Activated CD4-positive, alpha-beta memory T cell treated with anti-CD3 and anti-CD28 coated beads, Interleukin-2, amount 10 ng/mL, durations not matched to agents 7 days and 5 days (primary cell): ENCODE results near the gene IRF2BPL. TPM values are rescaled to one million over a fixed set of nuclear protein-coding genes. Genes with fewer than 3 reads are reported as not detected.

Experiments used
- CTCF ChIA-PET: fragments of 350-600 bp; sonication (Branson Sonifier 250); formaldehyde crosslinking; loops from one replicate; lab custom pipeline; 2021; ENCODE audit warnings: antibody characterized with exemption, inconsistent platforms; lab: Charles Lee
- POLR2A ChIA-PET: fragments of 350-600 bp; sonication (Branson Sonifier 250); formaldehyde crosslinking; loops from one replicate; lab custom pipeline; 2021; ENCODE audit warnings: antibody characterized with exemption; lab: Charles Lee
- DNase-seq: peaks from one replicate; pipeline ENCODE4 v3.0.0-alpha.2; 2020
- H3K27ac Mint-ChIP-seq: one replicate; pipeline ENCODE4 v1.8.0; 2021; ENCODE audit warnings: mild to moderate bottlenecking, mixed read lengths
- H3K27me3 Mint-ChIP-seq: one replicate; pipeline ENCODE4 v1.8.0; 2021; ENCODE audit warnings: mixed read lengths
- H3K36me3 Mint-ChIP-seq: one replicate; pipeline ENCODE4 v1.8.0; 2021; ENCODE audit warnings: low read depth, mixed read lengths
- H3K4me1 Mint-ChIP-seq: one replicate; pipeline ENCODE4 v1.8.0; 2021; ENCODE audit warnings: mixed read lengths
- H3K4me3 Mint-ChIP-seq: one replicate; pipeline ENCODE4 v1.8.0; 2021; ENCODE audit warnings: mild to moderate bottlenecking, mixed read lengths
- H3K9me3 Mint-ChIP-seq: one replicate; pipeline ENCODE4 v1.8.0; 2021; ENCODE audit warnings: mixed read lengths
- total RNA-seq, 2 experiments: library from RNA; stranded (reverse); gene quantifications; one replicate each; pipeline ENCODE4 v1.2.3, GENCODE V29; 2021

Gene IRF2BPL
- total RNA-seq, 2 experiments from 2014 or later = 39.0 to 39.3 TPM

DNA sequence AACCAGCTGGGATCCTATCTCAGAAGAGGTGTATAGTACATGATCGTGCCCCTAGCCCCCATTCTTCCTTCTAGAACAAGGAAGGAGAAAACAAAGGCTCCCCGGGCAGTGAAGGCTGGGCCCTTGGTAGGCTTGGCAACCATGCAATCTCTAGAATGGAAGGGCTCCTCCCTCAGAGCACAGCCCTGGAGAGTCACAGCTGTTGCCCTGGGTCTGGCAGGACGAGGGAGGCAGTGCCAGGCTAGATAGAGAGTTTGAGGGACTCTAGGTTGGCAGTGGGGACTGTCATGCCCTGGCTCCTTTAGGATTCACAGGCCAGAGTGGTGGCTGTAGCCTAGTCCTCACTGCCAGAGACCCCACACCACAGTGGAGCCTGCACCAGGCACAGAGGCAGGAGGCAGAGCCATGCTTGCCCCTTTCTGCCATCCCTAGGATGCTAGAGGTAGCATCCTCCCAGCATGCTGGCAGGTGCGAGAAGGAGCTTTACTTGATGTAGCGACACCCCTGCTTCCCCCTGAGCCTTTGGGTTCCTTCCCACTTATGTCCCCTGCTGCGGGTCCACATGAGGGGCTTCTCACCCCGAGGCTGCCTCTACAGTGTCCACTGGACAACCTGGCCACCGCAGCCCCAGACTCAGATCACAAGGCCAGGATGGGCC lies 36.1 kb upstream of the IRF2BPL start:
- Mint-ChIP-seq H3K4me1 (peaks cover 3% of the 10 kb centered on the region), H3K9me3 (no peaks in the 10 kb centered on the region), H3K27me3 (peaks cover 12% of the 10 kb centered on the region), H3K4me3 (no peak overlapping the region), H3K36me3 (no peaks in the 10 kb centered on the region), H3K27ac (no peak overlapping the region)
- DNase-seq = no peak
- ChIA-PET CTCF (interaction anchor here (1.1 to 18.6 kb wide), 6 partner anchors 103 to 190 kb away, joined by 3 to 436 read pairs (median 4); no protein-coding TSS in a partner anchor), POLR2A (interaction anchor here (1.2 to 2.1 kb wide), 2 partner anchors 24 to 37 kb away, joined by 3 to 14 read pairs; no protein-coding TSS in a partner anchor)

DNA sequence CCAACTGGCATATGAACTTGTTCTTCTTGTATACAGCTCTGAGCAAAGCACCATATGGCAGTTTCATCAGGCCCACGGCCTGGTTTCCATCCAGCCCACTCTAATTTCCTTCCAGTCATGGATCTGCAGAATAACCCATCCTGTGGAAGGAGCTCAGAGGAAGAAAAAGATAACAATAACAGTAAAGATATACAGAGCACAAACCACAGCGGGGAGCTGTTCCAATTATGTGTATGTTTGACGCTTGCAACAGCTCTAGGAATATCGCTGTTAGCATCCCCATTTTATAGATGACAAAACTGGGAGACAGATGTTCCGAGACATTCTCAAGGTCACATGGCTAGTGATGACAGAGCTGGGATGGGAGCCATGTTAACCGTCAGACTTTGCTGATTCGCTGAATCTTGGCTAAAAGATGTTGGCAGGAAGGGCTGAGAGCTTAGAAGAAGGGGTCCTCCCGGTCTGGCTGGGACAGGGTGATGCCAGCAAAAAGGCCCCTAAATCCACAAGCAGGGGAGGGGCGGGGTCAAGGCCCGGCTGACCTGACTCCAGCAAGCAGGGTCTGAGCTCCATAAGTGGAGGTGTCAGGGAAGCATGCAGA lies 35.2 kb upstream of the IRF2BPL start:
- peaks cover 8% of the 10 kb centered on the region for H3K4me1 Mint-ChIP-seq
- no peaks in the 10 kb centered on the region for H3K36me3 Mint-ChIP-seq
- ChIA-PET POLR2A (interaction anchor here (0.9 to 2.1 kb wide), 3 partner anchors 23 to 150 kb away, joined by 3 to 14 read pairs (median 3); no protein-coding TSS in a partner anchor), CTCF (interaction anchor here (1.1 to 18.6 kb wide), 7 partner anchors 10 to 189 kb away, joined by 3 to 436 read pairs (median 5); no protein-coding TSS in a partner anchor)
- no peak overlapping the region for H3K27ac Mint-ChIP-seq
- no peak for DNase-seq
- H3K4me3 Mint-ChIP-seq = no peak overlapping the region
- peaks cover 4% of the 10 kb centered on the region for H3K27me3 Mint-ChIP-seq
- no peaks in the 10 kb centered on the region for H3K9me3 Mint-ChIP-seq

DNA sequence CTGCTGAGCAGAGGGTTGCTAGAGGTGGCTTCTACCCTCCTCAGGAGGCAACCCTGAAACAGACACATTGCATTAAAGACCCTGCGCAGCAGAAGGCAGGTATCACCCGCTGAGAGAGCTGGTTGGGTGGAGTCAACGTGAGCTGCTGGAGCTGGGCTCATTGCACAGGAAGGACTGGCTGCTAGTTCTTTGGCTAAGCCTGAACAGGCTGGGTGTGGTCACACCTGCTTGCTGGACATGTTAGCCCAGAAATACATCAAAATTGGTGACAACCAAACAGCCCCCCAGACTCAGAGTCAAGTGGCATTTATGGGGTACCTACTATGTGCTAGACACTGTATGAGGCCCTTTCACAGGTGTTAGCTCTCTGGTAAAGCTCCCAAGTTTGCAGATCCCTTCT lies 33.8 kb upstream of the IRF2BPL start:
- no peak for DNase-seq

DNA sequence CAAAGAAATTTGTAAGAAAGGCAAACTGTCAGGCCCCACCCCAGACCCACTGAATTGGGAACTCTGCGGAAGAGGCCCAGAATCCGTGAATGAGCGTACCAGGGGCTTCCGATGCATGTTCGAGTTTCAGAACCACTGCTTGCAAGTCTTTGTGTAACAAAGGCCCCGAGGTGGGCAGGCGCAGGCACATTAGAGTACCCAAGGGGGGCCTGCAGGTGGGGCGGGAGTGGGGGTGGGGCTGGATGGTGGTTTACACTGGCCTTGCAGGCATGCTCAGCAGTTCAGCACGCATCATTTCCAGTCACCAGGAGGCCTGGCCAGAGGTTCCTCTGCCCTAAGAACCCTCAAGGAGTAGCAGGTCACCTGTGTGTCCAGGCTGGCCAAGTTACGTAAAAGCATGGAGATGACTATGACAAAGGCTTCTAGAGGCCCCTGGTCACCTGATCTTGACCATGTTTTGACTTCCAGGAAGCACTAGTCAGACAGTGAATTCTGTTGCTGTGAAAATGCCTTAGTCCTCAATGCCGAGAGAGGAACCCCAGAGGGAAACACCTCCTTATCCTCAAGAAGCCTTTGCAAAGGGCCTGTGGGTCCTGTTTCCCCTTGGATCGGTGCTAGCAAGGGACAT lies 33.2 kb upstream of the IRF2BPL start:
- no peaks in the 10 kb centered on the region for H3K9me3 Mint-ChIP-seq
- H3K36me3 Mint-ChIP-seq = no peaks in the 10 kb centered on the region
- peaks cover 8% of the 10 kb centered on the region for H3K4me1 Mint-ChIP-seq
- no peak overlapping the region for H3K4me3 Mint-ChIP-seq
- H3K27me3 Mint-ChIP-seq = no peaks in the 10 kb centered on the region
- no peak overlapping the region for H3K27ac Mint-ChIP-seq
- DNase-seq = no peak
- ChIA-PET POLR2A (interaction anchor here (1.0 kb wide), 1 partner anchor 149 kb away, joined by 3 read pairs; no protein-coding TSS in a partner anchor), CTCF (interaction anchor here (1.3 to 18.6 kb wide), 5 partner anchors 8 to 189 kb away, joined by 3 to 436 read pairs (median 32); no protein-coding TSS in a partner anchor)

More for the DNA sequence above, 33.8 kb upstream of the IRF2BPL start:
- H3K4me1 Mint-ChIP-seq = peaks cover 8% of the 10 kb centered on the region
- H3K9me3 Mint-ChIP-seq = no peaks in the 10 kb centered on the region
- no peaks in the 10 kb centered on the region for H3K36me3 Mint-ChIP-seq
- no peaks in the 10 kb centered on the region for H3K27me3 Mint-ChIP-seq
- no peak overlapping the region for H3K4me3 Mint-ChIP-seq
- H3K27ac Mint-ChIP-seq = no peak overlapping the region
- CTCF ChIA-PET = interaction anchor here (0.8 to 18.6 kb wide), 5 partner anchors 8 to 188 kb away, joined by 3 to 436 read pairs (median 12); no protein-coding TSS in a partner anchor
- POLR2A ChIA-PET = interaction anchor here (1.0 kb wide), 2 partner anchors 38 to 149 kb away, joined by 3 to 4 read pairs; no protein-coding TSS in a partner anchor

DNA sequence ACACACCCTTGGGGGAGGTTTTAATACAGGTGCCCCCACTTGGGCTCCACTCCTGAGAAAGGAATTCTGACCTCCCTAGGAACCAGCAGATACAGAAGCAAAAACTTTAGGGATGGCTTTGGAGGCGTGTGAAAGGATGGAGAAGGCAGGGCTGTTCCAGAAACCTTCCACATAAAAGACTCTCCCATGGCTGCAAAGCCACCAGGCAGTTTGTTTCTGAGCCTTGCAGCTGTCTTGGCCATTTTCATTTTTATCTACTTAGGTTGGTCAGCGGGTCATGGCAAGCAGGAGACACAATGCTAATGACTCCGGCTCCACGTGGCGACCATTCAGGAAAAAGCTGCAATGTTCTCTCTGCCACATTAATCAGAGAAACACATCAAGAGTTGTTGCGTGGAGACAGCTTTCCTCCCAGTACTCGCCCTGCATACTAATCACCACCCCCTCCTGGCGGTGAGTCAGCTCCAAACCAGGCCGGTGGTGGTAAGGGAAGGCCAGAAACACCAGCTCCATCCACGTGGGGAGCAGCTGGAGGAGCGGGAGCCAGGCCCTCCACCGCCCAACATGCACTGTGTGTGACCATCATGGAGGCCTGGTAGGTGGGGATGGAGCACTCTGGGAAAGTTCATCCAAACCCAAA lies 30.9 kb upstream of the IRF2BPL start:
- CTCF ChIA-PET = interaction anchor here (0.6 to 3.8 kb wide), 13 partner anchors 11 to 581 kb away, joined by 3 to 32 read pairs (median 4); no protein-coding TSS in a partner anchor
- Mint-ChIP-seq H3K4me3 (no peak overlapping the region), H3K36me3 (peaks cover 4% of the 10 kb centered on the region), H3K27me3 (no peaks in the 10 kb centered on the region), H3K9me3 (peaks cover 4% of the 10 kb centered on the region), H3K27ac (no peak overlapping the region), H3K4me1 (peaks cover 17% of the 10 kb centered on the region)
- DNase-seq = peak; percentile 47
- POLR2A ChIA-PET = interaction anchor here (0.6 to 1.4 kb wide), 3 partner anchors 32 to 104 kb away, joined by 3 to 4 read pairs (median 4); no protein-coding TSS in a partner anchor

DNA sequence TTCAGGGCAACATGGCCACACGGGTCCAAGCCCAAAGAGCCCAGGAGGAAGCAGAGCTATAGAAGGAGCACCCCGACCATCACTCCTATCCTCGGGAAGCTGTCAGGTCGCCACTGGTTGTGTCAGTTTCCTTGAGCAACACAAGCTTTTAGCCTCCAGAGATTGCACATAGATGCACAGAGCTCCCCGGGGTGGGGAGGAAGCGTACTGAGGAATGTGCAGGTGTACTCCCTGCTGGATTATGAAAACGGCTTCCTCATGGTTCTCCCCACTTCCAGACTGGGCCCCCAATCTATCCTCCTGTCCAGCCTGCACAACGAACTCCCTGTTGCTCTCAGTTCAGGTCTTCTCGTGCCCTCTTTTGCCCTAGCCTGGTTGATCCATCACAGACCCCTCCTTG lies 30.3 kb upstream of the IRF2BPL start:
- no peaks in the 10 kb centered on the region for H3K27me3 Mint-ChIP-seq
- DNase-seq = no peak
- CTCF ChIA-PET = interaction anchor here (1.1 to 3.8 kb wide), 7 partner anchors 11 to 186 kb away, joined by 3 to 32 read pairs (median 5); no protein-coding TSS in a partner anchor
- POLR2A ChIA-PET = interaction anchor here (0.6 to 1.4 kb wide), 4 partner anchors 13 to 103 kb away, joined by 3 to 4 read pairs (median 3); no protein-coding TSS in a partner anchor
- no peak overlapping the region for H3K27ac Mint-ChIP-seq
- peaks cover 18% of the 10 kb centered on the region for H3K4me1 Mint-ChIP-seq
- H3K4me3 Mint-ChIP-seq = no peak overlapping the region
- H3K36me3 Mint-ChIP-seq = peaks cover 4% of the 10 kb centered on the region
- H3K9me3 Mint-ChIP-seq = peaks cover 4% of the 10 kb centered on the region

DNA sequence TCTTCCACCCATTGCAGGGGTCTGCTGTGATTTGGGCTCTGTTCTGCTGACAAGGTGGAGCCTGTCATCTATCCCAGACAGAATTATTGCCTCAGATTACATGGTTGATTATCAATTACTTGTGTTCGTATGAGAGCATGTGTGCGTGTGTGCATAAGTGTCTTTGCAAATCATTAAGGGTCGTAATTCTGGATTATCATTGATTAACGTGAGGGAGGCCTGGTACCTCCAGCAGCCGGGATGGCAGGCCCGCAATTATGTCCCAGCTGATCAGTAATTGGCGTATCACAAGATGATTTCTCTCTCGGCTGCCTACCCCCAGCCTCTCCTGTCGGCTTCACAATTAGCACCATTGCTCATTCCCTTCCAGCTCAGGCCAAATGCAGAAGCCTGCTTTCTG lies 29.6 kb upstream of the IRF2BPL start:
- Mint-ChIP-seq H3K27ac (no peak overlapping the region), H3K4me1 (peaks cover 23% of the 10 kb centered on the region), H3K4me3 (no peak overlapping the region), H3K27me3 (no peaks in the 10 kb centered on the region), H3K36me3 (peaks cover 4% of the 10 kb centered on the region), H3K9me3 (peaks cover 4% of the 10 kb centered on the region)
- DNase-seq = no peak
- POLR2A ChIA-PET = interaction anchor here (0.7 to 0.8 kb wide), 2 partner anchors 12 to 87 kb away, joined by 3 read pairs; no protein-coding TSS in a partner anchor
- CTCF ChIA-PET = interaction anchor here (3.2 to 3.8 kb wide), 3 partner anchors 12 to 182 kb away, joined by 15 to 32 read pairs (median 28); no protein-coding TSS in a partner anchor

DNA sequence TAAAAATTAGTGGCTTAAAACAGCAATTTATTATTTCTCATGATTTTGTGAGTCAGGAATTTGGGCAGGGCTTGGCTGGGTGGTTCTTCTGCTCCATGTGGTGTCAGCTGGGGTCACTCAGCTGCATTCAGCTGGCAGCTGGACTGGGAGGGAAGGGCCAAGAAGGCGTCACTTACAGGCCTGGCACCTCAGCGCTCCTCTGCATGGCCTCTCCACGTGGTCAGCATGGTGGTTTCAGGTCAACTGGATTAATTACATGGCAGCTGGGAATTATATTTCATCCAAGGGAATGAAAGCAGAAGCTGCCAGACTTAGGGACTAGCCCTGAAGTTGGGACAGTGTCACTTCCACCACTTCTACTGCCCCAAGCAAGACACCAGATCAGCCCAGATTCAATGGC lies 27.5 kb upstream of the IRF2BPL start:
- POLR2A ChIA-PET = interaction anchor here (0.5 to 3.6 kb wide), 3 partner anchors 27 to 98 kb away, joined by 3 to 18 read pairs (median 3); partner anchors contain the start of gene IRF2BPL
- H3K27me3 Mint-ChIP-seq = no peaks in the 10 kb centered on the region
- peaks cover 4% of the 10 kb centered on the region for H3K9me3 Mint-ChIP-seq
- DNase-seq = no peak
- peaks cover 4% of the 10 kb centered on the region for H3K36me3 Mint-ChIP-seq
- CTCF ChIA-PET = interaction anchor here (1.5 to 6.8 kb wide), 3 partner anchors 14 to 143 kb away, joined by 3 to 104 read pairs (median 29); no protein-coding TSS in a partner anchor
- H3K4me1 Mint-ChIP-seq = peaks cover 30% of the 10 kb centered on the region
- H3K27ac Mint-ChIP-seq = no peak overlapping the region
- H3K4me3 Mint-ChIP-seq = no peak overlapping the region

DNA sequence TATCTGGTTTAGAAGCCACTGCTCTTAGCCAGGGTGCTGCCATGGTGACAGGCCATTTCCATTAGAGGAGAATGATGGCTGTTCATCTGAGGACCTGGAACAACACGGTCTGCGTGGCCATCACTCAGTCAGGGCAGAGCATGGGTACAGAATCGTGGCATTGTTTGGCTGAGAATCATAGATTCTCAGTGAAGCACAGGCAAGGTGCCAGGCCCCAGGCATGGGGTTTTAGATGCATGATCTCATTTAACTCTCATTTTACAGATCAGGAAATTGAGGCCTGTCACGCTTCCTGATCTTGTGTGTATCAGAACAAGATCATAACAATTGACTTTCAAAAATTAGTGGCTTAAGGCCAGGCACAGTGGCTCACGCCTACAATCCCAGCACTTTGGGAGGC lies 26.8 kb upstream of the IRF2BPL start:
- POLR2A ChIA-PET = interaction anchor here (0.6 to 3.6 kb wide), 5 partner anchors 15 to 98 kb away, joined by 3 to 18 read pairs (median 10); partner anchors contain the start of gene IRF2BPL
- Mint-ChIP-seq H3K4me1 (peaks cover 30% of the 10 kb centered on the region), H3K4me3 (no peak overlapping the region)

DNA sequence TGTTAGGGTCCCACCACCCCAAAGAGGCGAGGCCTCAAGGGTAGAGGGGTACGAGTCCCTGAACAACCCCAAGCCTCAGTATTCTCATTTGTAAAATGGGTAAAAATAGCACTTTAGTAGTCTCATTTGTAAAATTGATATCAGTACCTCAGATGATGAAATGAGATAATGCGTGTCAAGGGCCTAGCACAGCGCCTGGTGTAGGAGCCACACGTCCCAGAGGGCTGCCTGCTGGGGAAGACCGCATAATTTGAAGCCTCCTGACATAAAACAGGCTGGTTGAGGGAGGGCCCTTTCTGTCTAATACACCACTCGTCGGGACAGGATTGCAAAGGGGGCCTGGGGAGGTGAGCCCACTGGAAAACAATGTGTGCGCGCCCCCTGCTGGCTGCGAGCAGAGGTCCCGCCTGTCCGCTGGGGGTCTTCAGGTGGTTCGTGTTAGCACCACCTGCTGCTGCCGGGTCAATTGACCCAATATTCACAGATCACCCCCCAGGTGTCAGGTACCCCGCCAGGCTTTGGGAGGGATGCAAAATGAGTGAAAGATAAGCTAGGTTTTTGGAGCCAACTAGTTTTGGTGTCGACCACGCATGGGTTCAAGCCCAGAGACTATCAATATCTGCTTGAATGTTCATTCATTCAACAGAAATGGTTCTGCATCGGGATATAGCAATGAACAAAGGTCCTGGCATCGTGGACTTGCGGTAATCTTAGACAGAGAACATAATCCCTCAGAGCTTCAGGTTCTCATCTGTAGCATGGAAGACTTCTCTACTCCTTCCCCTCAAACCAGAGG lies 24.7 kb upstream of the IRF2BPL start:
- H3K4me3 Mint-ChIP-seq = no peak overlapping the region
- DNase-seq = peak; percentile 71
- H3K9me3 Mint-ChIP-seq = peaks cover 4% of the 10 kb centered on the region
- POLR2A ChIA-PET = interaction anchor here (0.8 to 3.6 kb wide), 10 partner anchors 10 to 144 kb away, joined by 3 to 18 read pairs (median 4); partner anchors contain the start of gene IRF2BPL
- H3K4me1 Mint-ChIP-seq = peaks cover 24% of the 10 kb centered on the region
- peaks cover 2% of the 10 kb centered on the region for H3K27me3 Mint-ChIP-seq
- CTCF ChIA-PET = interaction anchor here (0.6 to 6.8 kb wide), 22 partner anchors 10 to 178 kb away, joined by 3 to 104 read pairs (median 6); partner anchors contain the start of gene IRF2BPL
- no peak overlapping the region for H3K27ac Mint-ChIP-seq
- peaks cover 4% of the 10 kb centered on the region for H3K36me3 Mint-ChIP-seq

More for the DNA sequence above, 26.8 kb upstream of the IRF2BPL start:
- Mint-ChIP-seq H3K27ac (peak overlapping the region; percentile 69), H3K9me3 (peaks cover 4% of the 10 kb centered on the region), H3K27me3 (peaks cover 1% of the 10 kb centered on the region), H3K36me3 (peaks cover 4% of the 10 kb centered on the region)
- CTCF ChIA-PET = interaction anchor here (0.8 to 6.8 kb wide), 12 partner anchors 10 to 180 kb away, joined by 3 to 104 read pairs (median 18); partner anchors contain the start of gene IRF2BPL
- peak; percentile 32 for DNase-seq
